Eye (tissue), 1 donor: ENCODE results near the gene PROSER3.

Experiments used
- DNase-seq: peaks from one replicate; pipeline ENCODE4 v3.0.0-alpha.2; 2015

PROSER3 gene

DNA sequence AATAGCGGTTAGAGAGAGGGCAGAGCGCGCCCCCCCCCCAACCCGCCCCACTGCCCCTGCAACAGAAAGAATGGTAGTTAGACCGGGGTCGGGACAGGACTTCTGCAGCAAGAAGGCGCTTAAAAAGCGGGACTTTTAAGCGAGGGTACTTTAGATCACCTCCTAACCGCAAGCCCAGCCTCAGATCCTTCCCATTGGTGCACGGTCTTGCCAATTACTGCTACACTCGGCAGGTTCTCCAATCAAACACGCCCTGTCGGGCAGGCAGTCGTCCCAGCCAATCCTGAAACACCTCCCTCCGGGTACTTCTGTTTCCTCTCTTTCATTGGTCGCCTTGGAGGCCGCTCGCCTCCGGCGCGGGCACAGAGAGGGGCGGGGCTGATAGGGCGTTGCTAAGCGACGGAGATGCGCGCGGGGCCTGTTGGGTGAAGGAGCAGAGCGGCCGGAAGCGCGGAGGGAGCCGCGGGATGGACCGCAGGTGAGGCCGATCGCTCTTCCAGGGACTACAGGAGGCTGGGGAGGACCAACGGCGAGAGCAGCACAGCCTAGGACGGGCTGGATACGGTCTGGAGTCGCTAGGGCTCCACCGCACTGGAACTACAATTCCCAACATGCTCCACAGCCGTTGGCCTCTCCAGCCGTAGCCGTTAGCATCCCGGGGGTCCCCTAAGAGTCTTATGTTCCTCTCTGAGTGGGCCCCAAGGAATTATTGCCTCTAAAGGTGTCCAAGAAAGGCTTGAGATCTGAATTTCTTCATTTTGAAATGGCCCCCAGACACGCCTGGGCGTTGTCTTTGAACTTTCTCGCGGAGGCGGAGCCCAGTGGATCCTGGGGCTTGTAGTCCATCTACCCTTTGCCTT is at the start of gene PROSER3:
TSS of gene PROSER3 (plus strand) at position 428 of the 860 bp plus-strand sequence. CDS start at position 468, 40 bp downstream.
- DNase-seq = peak; percentile 100

DNA sequence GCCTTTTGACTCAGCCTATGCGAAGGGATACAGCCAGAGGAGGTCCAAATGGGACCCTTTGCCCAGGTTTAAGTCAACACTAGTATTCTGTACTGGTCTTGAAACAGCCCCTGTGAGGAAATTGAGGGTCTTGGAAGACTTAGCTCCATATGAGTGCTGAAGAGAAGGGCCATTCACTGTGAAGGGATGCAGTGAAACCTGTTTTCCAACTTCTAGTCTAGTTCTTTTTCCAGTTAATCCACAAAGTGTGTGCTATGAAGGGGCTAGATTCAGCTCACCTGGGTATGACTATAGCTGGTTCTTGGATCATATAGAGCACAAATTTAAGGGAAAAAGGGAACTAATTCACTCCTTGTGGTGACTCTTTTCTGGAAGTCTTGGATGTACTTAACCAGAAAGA is 49.6 kb upstream of the PROSER3 start:
- no peak for DNase-seq

DNA sequence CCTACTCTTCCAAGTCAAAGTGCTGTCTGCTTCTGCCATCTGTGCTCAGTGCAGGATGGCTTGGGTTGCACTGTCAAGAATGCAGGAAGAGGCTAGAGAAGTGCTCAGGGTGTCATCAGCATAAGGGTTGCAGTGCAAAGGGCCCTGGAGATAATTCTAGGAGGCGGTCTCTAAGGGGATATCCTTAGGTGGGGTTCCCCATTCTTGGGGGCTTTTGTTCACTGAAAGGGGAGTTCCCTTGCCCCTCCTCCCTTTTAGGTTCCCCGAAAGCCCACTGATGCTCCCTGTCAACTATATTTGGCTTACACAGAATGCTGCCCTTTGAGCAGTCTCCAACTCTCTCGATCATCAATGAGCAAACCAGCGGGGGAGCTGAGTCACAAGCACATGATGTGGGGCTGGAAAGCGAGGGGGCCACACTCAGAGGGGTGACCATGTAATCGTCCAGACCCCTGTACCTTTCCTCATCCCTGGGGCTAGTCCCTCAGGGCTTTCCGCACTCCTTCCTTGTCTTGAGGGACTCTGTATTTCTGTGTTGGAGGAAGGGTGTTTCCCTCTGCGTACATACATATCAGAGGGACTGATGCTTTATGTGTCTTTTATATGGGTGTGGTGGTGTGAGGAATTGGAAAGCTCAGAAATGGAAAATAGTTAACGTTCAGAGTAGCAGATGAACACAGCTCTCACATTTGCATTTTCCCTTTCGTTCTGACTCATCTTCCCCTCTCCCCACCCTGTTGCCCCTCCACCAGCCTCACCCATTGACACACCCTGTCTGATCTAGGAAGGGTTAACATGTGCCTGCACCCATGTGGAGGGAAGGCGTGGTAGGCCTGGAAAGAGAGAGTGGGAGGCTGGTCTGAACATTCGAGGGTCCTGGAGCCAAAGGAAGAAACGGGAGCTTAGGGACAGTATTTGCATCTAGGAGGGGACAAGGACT is 46.9 kb upstream of the PROSER3 start:
- no peak for DNase-seq

DNA sequence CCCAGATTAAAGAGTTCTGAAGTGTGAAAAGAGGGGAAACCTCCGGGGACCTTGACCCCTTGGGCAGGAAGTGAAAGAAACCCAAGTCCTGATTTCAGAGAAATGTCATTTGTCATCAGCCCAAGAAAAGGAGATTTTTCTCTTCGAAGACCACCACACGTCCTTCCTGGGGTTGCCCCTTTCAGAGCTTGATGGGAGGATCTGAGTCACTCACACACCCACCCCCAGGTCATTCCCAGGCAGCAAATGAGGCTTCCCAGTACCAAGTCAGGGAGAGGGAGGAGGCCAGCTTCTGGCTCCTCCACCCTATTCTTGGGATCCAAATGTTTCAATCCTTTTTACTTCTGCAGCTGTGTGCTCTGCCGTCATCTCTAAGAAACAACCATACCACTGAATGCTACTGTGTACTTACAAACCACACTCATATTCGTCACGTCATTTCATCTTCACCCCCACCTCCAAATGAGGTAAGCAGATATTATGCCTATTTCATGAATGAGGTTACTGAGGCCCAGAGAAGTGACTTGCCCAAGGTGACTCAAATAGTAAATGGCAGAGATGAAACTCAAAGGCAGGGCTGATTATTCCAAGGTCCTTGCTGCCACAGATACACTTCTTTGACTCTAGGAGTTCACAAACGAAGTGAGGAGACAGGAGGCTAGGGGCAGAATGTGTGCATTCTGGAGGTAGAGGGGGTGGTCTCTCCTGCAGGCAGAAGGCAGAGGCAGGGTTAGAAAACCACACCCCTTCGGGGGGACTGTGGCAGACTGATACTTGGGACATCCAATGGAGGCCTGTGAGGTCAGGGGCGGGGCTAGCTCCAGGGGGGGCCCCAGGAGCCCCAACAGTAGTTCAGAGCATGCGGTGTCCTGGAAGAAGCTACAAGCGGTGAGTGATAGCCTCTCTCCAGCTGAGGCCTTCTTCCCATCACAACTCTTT is 45.1 kb upstream of the PROSER3 start:
- no peak for DNase-seq

GRCh38 chr19:35713506-35713850 is 44.5 kb upstream of the PROSER3 start:
- DNase-seq = no peak

- DNase-seq = no peak
Measured at GRCh38 chr19:35713904-35714495, 44.0 kb upstream of the PROSER3 start.

GRCh38 chr19:35714601-35715354 is 43.2 kb upstream of the PROSER3 start:
- no peak for DNase-seq

DNA sequence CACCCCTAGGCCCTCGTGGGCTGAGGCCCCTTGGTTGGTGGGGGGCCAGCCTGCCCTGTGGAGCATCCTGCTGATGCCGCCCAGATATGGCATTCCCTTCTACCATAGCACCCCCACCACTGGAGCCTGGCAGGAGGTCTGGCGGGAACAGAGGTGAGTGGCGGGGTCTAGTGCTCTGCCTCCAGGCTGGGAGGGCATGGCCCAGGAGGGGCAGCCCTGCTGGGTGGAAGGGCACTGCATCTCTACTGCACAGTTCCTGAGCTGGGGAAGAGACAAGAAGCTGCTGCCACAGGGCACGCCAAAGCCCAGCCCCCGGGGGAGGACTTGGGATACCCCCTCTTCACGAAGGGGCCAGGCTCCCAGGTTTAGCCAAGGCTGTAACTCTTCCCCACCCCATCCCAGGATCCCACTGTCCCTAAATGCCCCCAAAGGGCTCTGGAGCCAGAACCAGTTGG is 42.6 kb upstream of the PROSER3 start:
- no peak for DNase-seq

DNA sequence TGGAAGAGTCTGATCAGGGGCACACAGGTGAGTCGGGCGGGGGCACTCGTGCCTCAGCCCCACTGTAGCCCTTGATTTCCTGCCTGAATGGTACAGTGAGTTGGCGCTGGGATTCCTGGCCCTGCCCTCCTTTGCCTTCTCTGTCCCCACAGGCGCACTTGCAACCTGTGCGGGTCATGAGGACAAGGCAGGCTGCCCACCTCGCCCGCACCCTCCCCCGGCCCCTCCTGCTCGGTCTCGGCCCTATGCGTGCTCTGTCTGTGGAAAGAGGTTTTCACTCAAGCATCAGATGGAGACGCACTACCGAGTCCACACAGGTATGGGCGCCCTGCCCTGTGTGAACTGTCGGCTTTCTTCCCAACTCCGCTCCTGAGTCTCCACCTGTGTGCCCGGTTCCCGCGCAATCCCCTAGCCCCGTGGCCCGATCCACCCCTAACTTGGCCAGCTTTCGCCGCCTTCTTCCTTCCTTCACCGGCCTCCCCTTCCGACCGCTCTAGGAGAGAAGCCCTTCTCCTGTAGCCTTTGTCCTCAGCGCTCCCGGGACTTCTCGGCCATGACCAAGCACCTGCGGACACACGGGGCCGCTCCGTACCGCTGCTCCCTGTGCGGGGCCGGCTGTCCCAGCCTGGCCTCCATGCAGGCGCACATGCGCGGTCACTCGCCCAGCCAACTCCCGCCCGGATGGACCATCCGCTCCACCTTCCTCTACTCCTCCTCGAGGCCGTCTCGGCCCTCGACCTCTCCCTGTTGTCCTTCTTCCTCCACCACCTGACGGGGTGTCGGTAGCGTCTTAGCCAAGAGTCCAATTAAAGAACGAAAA is 41.8 kb upstream of the PROSER3 start:
- no peak for DNase-seq

DNA sequence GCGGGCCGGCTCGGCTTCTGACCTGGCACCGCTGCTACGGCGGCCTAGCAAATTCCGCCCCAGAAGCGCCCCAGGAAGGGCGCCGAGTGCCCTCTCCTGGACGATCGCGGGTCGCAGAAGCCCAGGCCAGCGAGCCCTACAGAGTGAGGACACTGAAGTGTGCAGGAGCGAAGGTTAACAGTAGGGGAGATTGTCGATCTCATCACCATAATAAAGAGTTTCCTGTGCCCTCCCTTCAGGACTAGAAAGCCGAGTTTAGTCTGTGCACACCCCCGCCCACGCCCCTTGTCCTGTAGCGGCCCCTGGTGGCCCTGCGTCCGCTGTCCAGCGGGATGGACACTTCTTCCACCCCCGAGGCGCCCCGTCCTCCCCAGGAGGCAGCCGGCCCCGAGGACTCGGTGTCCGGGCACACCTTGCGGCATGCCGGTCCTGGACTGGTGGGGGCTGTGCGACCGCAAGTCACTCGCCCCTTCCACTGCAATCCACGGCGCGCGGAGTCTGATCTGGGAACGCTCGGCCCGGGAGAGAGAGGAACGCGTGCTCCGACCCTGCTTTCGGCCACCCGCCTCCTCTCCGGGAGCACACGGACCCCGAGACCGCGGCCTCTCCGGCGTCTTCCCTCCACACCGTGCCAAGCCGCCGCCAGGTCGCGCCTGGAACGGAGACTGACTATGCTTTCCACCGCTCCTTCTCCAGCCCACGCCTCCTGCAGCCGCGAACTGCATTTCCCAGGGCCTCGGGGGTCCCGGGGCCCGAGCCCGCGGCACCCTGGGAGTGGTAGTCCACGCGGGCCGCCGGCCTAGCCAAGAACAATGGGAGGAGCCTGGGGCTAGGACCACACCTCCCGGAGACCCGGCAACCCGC is 40.9 kb upstream of the PROSER3 start:
- peak; percentile 95 for DNase-seq

- DNase-seq = peak; percentile 98
Measured at GRCh38 chr19:35717665-35718344, 40.2 kb upstream of the PROSER3 start, which contains the start of gene KMT2B. KMT2B (plus strand) TSS chr19:35718003; CDS start chr19:35718019, 16 bp downstream.

DNA sequence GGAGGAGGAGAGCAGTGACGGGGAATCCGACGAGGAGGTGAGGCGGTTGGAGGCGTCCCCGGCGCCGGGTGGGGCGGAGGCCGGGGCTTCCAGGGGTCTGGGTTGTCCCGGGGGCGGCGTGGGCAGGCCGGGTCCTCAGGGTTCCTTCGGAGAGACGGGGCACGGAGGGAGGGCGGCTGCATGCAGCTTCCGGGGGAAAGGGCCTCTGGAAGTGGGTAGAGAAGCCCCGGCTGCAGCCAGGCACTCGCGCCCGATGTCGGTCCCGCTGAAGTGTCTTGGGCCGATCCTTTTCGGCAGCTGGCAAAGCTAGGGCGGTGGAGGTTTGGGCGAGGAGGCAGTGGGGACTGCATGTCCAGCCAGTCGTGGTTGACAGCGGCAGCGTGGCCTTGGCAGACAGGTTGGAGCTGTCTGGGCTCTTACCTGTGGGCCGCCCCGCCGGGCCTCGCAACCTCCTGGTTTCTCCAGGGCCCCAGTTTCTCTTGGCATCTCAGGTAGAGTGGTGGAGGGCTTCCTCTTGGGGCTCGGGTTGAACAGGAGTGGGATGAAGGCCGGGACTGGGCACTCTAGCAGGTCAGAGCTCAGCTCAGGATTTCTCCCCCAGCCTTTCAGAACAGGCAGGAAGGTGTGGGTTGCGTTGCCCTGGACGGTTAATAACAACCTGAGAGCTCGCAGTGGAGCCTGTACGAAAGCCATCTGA is 39.5 kb upstream of the PROSER3 start:
- peak; percentile 43 for DNase-seq

DNA sequence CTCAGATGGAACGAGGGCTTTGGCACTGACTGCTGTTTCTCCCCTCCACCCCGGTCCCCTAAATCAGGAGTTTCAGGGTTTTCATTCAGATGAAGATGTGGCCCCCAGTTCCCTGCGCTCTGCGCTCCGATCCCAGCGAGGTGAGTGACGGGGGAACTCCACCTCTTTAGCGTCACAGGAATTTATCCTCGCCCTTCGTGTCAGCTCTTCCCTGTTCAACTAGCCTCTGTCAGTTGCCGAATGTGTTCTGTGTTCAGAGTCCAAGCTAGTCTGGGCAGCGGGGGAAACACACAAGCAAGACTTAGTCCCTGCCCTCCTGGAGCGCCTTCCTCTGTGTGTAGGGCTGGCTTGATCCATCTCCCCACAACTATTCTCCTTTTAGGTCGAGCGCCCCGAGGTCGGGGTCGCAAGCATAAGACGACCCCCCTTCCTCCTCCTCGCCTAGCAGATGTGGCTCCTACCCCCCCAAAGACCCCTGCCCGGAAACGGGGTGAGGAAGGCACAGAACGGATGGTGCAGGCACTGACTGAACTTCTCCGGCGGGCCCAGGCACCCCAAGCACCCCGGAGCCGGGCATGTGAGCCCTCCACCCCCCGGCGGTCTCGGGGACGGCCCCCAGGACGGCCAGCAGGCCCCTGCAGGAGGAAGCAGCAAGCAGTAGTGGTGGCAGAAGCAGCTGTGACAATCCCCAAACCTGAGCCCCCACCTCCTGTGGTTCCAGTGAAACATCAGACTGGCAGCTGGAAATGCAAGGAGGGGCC is 38.4 kb upstream of the PROSER3 start:
- DNase-seq = no peak

GRCh38 chr19:35720163-35720524 is 37.8 kb upstream of the PROSER3 start:
- no peak for DNase-seq

DNA sequence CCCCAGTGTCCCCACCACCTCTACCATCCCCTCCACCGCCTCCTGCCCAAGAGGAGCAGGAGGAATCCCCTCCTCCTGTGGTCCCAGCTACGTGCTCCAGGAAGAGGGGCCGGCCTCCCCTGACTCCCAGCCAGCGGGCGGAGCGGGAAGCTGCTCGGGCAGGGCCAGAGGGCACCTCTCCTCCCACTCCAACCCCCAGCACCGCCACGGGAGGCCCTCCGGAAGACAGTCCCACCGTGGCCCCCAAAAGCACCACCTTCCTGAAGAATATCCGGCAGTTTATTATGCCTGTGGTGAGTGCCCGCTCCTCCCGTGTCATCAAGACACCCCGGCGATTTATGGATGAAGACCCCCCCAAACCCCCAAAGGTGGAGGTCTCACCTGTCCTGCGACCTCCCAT is 37.3 kb upstream of the PROSER3 start:
- no peak for DNase-seq

DNA sequence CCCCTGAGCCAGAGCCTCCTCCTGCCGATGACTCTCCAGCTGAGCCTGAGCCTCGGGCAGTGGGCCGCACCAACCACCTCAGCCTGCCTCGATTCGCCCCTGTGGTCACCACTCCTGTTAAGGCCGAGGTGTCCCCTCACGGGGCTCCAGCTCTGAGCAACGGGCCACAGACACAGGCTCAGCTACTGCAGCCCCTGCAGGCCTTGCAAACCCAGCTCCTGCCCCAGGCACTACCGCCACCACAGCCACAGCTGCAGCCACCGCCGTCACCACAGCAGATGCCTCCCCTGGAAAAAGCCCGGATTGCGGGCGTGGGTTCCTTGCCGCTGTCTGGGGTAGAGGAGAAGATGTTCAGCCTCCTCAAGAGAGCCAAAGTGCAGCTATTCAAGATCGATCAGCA is 36.6 kb upstream of the PROSER3 start:
- DNase-seq = no peak

GRCh38 chr19:35722461-35722860 is 35.5 kb upstream of the PROSER3 start:
- no peak for DNase-seq
